Transverse colon (tissue), 4 donors: ENCODE data around the gene PROX1.

Source experiments
- EP300 ChIP-seq: sonication (generic); formaldehyde crosslinking; IDR thresholded peaks from one replicate; pipeline ENCODE4 v1.6.1; 2017; ENCODE audit warnings: antibody characterized with exemption, low read depth
- POLR2A ChIP-seq: fragments of 450-650 bp; IDR thresholded peaks from one replicate; pipeline ENCODE4 v1.6.1; 2016; ENCODE audit warnings: antibody characterized with exemption, mild to moderate bottlenecking, moderate library complexity
- POLR2AphosphoS5 ChIP-seq, 3 donors: sonication (generic); formaldehyde crosslinking; IDR thresholded peaks; one replicate each; pipeline ENCODE4 v1.6.1; 2016; ENCODE audit warnings: antibody characterized with exemption in 3 of 3
- TF ChIP-seq, protein P1 (sequence below), 5 experiments: fragments of 200-600 bp in 3 of 5; fragments of 450-650 bp in 2 of 5; sonication (generic) in 3 of 5; IDR thresholded peaks; 1 replicate in 2 of 5; 2 replicates in 3 of 5; pipeline ENCODE4 v1.5.1; 2016 to 2017; ENCODE audit warnings: antibody characterized with exemption in 5 of 5, inconsistent platforms in 3 of 5, mild to moderate bottlenecking in 2 of 5, moderate library complexity in 1 of 5

DNA sequence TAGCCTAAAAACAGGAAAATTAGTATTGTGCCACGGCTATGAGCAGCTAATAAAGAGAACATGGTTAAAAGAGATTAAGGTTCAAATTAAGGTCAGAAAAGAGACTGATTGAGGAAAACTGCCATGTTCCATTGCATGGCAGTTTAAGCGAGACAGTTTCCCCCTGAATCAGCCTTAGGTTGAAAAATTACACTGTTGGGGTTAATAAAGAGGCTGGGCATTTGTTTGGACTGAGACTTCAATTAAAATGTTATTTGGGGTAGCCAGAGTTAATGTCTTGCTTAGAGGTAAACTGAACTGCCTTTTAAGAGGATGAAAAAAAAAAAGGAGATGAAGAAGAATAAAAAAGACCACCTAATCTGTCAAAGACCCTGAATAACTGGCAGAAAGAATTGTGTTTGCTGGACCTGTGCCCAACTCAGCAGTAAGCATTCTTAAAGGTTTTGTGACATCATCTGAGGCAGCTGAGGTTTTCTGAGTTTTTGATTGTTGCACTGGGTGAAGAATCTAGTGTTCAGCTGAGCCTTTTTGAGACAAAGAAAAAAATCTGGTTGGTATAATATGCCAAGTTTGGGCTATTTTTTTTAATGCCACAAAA, 17.7 kb upstream of the PROX1 start:
- TF ChIP-seq, protein P1, sequence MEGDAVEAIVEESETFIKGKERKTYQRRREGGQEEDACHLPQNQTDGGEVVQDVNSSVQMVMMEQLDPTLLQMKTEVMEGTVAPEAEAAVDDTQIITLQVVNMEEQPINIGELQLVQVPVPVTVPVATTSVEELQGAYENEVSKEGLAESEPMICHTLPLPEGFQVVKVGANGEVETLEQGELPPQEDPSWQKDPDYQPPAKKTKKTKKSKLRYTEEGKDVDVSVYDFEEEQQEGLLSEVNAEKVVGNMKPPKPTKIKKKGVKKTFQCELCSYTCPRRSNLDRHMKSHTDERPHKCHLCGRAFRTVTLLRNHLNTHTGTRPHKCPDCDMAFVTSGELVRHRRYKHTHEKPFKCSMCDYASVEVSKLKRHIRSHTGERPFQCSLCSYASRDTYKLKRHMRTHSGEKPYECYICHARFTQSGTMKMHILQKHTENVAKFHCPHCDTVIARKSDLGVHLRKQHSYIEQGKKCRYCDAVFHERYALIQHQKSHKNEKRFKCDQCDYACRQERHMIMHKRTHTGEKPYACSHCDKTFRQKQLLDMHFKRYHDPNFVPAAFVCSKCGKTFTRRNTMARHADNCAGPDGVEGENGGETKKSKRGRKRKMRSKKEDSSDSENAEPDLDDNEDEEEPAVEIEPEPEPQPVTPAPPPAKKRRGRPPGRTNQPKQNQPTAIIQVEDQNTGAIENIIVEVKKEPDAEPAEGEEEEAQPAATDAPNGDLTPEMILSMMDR (IDR thresholded peaks at IDR 0.05): no peak
- TF ChIP-seq POLR2A (no peak), POLR2AphosphoS5 (IDR thresholded peaks at IDR 0.05) (no peak), EP300 (no peak)
